Small intestine (tissue), 7 donors: ENCODE measurements around the gene USP37. TPM values are rescaled to one million over a fixed set of nuclear protein-coding genes. Genes with fewer than 3 reads are reported as not detected.

Experiments
- DNase-seq, 2 donors: peaks; one replicate each; pipeline versions ENCODE4 v3.0.0 to v3.0.0-alpha.2; 2013
- FAIRE-seq: peaks from 2 replicates; lab custom pipeline; 2012; peaks lifted over from hg19 to GRCh38; lab: Jason Lieb, UNC
- H3K27ac ChIP-seq, 3 donors: one replicate each; pipeline ENCODE4 v1.5.1; 2013; ENCODE audit warnings: low read length in 2 of 3, mild to moderate bottlenecking in 2 of 3, control low read depth in 1 of 3, inconsistent platforms in 1 of 3, low read depth in 1 of 3, moderate library complexity in 1 of 3
- H3K27me3 ChIP-seq, 3 donors: one replicate each; pipeline ENCODE4 v1.6.1; 2013; ENCODE audit warnings: low read length in 3 of 3, inconsistent platforms in 1 of 3; ENCODE audit not compliant: control insufficient read depth in 3 of 3, insufficient read depth in 3 of 3
- H3K36me3 ChIP-seq, 3 donors: one replicate each; pipeline ENCODE4 v1.6.1; 2013; ENCODE audit warnings: low read length in 3 of 3, inconsistent platforms in 1 of 3, low read depth in 1 of 3, mild to moderate bottlenecking in 1 of 3, moderate library complexity in 1 of 3; ENCODE audit not compliant: control insufficient read depth in 3 of 3, insufficient read depth in 2 of 3
- H3K4me1 ChIP-seq, 3 donors: one replicate each; pipeline ENCODE4 v1.6.1; 2013; ENCODE audit warnings: low read length in 2 of 3, inconsistent platforms in 1 of 3, low read depth in 1 of 3, mild to moderate bottlenecking in 1 of 3, moderate library complexity in 1 of 3; ENCODE audit not compliant: control insufficient read depth in 3 of 3, insufficient read depth in 2 of 3
- H3K4me3 ChIP-seq, 3 donors: one replicate each; pipeline ENCODE4 v1.5.1; 2013; ENCODE audit warnings: low read length in 3 of 3, control low read depth in 1 of 3, inconsistent platforms in 1 of 3, low read depth in 1 of 3, mild to moderate bottlenecking in 1 of 3, moderate library complexity in 1 of 3
- H3K9me3 ChIP-seq, 2 donors: one replicate each; pipeline ENCODE4 v1.6.1; 2013; ENCODE audit warnings: low read depth in 1 of 2, low read length in 1 of 2; ENCODE audit not compliant: control insufficient read depth in 2 of 2, insufficient read depth in 1 of 2
- WGBS, 3 donors: extraction: QIAGEN DNeasy Blood & Tissue Kit; methylation state at CpG; one replicate each; pipeline ENCODE4 v1.1.7; 2013; 5-methylcytosine and 5-hydroxymethylcytosine counted together
- polyA plus RNA-seq, 4 donors: library from polyadenylated mRNA; stranded (reverse) in 3 of 4; unstranded in 1 of 4; fragments of 200-250 nt in 3 of 4; fragments of 120-200 nt in 1 of 4; gene quantifications; one replicate each; pipeline versions ENCODE4 v1.2.1 to v1.2.3, GENCODE V29; 2013
- donor health status: healthy with polysubstance abuse.
- donor health status: control.
- donor health status: control.
- donor health status: Bipolar disorder and iron deficiency.
- donor health status: healthy.

Gene USP37
- polyA plus RNA-seq, 4 donors = 2.0 to 10.5 (median 2.3) TPM

DNA sequence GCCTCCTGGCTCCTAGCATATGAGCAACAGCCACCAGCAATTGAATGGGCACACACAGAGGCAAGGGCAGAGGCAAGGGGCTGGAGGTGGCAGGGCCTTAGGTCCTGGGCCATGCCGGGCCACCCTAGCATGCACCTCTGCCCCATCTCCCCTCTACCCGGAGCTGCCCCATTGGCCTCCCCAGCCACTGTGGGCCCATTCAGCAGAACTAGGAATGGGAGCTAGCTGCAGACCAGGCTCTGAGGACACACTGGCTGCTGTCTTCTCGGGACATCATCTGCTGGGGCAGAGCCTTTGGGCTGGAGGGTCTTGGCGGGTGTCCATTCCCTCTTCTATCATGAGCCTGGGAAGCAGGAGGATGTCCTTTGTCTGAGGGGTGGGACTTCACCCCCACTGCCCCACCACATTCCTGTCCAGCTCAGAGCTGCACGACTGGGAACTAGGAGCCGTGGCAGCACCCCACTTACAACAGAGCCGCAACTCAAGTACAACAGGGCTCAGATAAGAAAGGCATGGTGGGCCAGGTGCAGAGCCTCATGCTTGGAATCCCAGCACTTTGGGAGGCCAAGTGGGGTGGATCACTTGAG is 148.4 kb downstream of the USP37 start:
- Histone ChIP-seq H3K27ac (peak overlapping the region; percentile 80 to 93 (median 81)), H3K9me3 (no peaks in the 10 kb centered on the region), H3K4me1 (peaks cover 0 to 30% (median 4%) of the 10 kb centered on the region in 3 donors), H3K27me3 (no peaks in the 10 kb centered on the region), H3K36me3 (peaks cover 0 to 43% (median 5%) of the 10 kb centered on the region in 3 donors), H3K4me3 (peak overlapping the region; percentile 28 to 78 (median 69))
- FAIRE-seq = no peak
- 12 to 57% (median 34%) methylated on average over 7 of the region's 7 CpGs for WGBS, 3 donors
- DNase-seq = peak; percentile 45 to 54

DNA sequence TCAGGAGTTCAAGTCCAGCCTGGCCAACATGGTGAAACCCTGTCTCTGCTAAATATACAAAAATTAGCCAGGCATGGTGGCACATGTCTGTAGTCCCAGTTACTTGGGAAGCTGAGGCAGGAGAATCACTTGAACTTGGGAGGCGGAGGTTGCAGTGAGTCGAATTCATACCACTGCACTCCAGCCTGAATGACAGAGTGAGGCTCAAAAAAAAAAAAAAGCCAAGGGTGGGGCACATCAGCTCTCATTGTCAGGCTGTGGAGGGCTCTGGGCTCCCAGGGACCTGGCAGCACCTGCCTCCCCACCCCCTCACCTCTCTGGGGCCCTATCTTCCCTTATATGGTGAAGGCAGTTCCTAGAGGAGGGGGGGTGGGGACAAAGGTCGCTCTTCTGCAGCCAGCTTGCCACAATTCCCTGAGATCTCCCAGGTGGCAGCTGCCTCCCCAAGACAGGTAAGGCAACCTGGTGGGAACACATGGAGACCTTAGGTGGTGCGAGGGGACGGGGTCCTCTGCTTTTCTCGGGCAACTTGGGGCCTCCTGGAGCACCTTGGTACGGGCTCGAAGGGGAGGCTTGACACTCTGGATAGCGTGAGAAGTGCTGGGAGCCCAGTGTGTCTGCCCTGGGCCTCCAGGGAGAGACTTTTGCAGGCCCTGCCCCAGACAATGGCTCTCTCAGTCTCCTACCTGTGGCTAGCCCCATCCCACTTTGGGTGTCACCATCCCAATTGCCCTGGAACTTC is 149.3 kb downstream of the USP37 start, which contains the start of gene VIL1:
VIL1 (plus strand) TSS at position 407 of the 742 bp plus-strand sequence. CDS start 4,656 bp downstream, outside the sequence.
- peak within 1 kb of the TSS; percentile 80 to 93 (median 81) for H3K27ac ChIP-seq
- H3K36me3 ChIP-seq = peaks cover 0 to 35% (median 5%) of the 10 kb centered on the region in 3 donors
- peak within 1 kb of the TSS; percentile 28 to 78 (median 69) for H3K4me3 ChIP-seq
- H3K4me1 ChIP-seq = peaks cover 0 to 30% (median 4%) of the 10 kb centered on the region in 3 donors
- DNase-seq (peak; percentile 97 to 99), FAIRE-seq (no peak)
- H3K9me3 ChIP-seq = no peaks in the 10 kb centered on the region
- 16 to 60% (median 32%) methylated on average over 9 of the region's 9 CpGs for WGBS, 3 donors
- no peaks in the 10 kb centered on the region for H3K27me3 ChIP-seq

DNA sequence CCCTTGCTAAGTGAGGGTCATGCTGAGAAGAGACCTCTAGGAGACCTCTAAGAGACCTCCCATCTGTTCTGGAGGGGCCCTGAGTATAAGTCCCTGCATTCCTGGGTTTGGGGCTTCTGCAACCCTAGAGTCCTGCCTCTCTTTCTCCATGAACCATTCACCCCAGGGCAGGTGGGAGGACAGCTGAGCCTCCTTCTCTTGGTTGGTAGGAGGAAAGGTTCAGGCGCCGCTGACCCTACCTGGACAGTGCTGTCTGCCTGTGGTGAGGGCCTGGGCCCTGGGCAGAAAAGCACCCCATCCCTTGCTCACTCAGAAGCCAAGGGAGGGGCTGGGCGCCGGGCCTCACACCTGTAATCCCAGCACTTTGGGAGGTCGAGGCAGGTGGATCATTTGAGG is 149.8 kb downstream of the USP37 start:
- peaks cover 0 to 29% (median 0%) of the 10 kb centered on the region in 3 donors for H3K36me3 ChIP-seq
- H3K4me3 ChIP-seq = no peak overlapping the region
- 52 to 71% (median 60%) methylated on average over 5 of the region's 5 CpGs for WGBS, 3 donors
- no peaks in the 10 kb centered on the region for H3K9me3 ChIP-seq
- no peaks in the 10 kb centered on the region for H3K27me3 ChIP-seq
- H3K4me1 ChIP-seq = peaks cover 0 to 28% (median 4%) of the 10 kb centered on the region in 3 donors
- DNase-seq (no peak), FAIRE-seq (no peak)
- peak overlapping the region; percentile 64 to 87 (median 80) for H3K27ac ChIP-seq

DNA sequence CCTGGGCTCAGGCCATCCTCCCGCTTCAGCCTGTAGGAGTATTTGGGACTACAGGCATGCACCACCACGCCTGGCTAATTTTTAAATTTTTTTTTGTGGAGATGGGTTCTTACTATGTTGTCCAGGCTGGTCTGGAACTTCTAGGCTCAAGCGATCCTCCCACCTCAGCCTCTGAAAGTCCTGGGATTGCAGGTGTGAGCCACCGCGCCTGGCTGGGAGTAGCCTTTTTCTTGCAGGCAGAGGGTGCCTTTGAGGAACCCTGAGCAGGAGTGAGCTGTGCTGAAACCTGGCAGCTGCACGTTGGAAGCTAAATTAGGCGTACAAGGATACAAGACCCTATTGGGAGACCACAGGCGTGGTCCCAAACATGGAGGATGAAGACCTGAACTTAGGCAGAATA is 160.4 kb downstream of the USP37 start:
- no peak overlapping the region for H3K4me3 ChIP-seq
- DNase-seq = no peak
- H3K4me1 ChIP-seq = peaks cover 0 to 47% (median 3%) of the 10 kb centered on the region in 3 donors
- no peaks in the 10 kb centered on the region for H3K27me3 ChIP-seq
- FAIRE-seq = no peak
- peak overlapping the region in 2 of 3 donors; percentile 90 to 97 for H3K27ac ChIP-seq
- 67 to 78% (median 75%) methylated on average over 8 of the region's 8 CpGs for WGBS, 3 donors
- H3K9me3 ChIP-seq = no peaks in the 10 kb centered on the region
- peaks cover 11 to 33% (median 21%) of the 10 kb centered on the region in 3 donors for H3K36me3 ChIP-seq

DNA sequence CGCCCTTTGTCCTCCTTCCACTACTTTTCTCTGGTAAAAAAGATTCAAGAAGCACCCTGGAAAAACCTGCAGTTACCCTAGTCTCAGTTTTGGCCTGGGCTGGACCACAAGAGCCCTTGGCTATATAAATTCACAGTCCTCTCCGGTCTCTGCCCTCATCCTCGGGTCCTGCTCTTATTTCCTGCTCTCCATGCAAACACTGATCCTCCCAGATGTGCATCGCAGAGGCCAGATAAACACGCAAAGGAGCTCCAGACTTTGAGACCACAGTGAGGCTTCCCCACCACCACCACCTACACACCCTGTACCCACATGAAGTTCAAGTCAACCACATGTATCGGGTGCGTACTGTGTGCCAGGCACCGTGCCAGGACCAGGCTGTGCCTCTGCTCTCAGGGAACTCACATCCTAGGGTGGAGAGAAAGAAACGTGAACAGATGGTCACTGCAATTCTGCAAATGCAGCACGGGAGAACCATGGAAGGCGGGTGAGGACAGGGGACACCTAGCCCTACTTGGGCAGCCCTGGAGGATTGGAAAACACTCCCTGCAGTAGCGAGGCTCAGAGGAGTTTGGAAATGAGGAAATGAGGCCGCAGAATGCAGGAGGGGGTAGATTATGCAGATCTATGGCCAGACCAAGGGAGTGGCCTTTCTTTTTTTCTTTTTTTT is 161.1 kb downstream of the USP37 start:
- 2 to 7% (median 5%) methylated on average over 13 of the region's 13 CpGs for WGBS, 3 donors
- H3K36me3 ChIP-seq = peaks cover 16 to 39% (median 25%) of the 10 kb centered on the region in 3 donors
- H3K27ac ChIP-seq = peak overlapping the region; percentile 61 to 97 (median 90)
- H3K9me3 ChIP-seq = no peaks in the 10 kb centered on the region
- FAIRE-seq (no peak), DNase-seq (peak; percentile 80 to 94)
- no peaks in the 10 kb centered on the region for H3K27me3 ChIP-seq
- H3K4me3 ChIP-seq = peak overlapping the region in 2 of 3 donors; percentile 12 to 60
- peaks cover 0 to 53% (median 3%) of the 10 kb centered on the region in 3 donors for H3K4me1 ChIP-seq

DNA sequence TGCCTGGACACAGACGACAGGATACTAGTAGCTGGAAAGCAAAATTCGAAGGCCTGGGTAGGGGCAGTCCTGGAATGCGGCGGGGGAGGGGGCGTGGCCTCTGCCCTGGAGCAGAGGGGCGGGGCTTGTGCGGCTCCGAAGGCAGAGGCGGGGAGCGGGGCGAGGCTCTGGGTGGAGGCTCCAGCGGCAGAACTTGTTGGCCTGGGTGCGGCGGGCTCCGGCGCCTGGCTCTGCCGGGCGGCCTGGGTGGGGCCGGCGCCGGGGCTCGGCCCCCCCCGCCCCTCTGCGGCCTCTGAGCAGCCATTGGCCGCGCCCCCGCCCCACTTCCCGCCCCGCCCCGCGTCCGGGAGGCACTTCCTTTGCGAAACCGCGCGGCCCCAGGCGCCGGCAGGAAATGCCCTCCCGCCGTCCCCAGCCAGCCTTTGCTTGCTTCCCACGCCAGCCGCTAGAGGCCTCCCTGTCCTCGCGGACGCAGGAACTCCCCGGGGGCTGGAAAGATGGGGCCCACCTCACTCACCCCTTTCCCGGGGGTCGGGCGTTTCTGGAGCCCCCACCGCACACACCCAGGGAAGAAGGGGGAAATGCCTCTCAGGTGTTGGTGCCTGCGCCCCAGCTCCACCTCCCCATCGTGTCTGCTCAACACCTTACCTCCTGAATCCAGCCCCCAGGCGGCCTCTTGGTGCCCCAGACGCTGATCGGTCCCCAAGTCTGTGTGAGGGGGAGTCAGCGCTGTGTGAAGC is 161.8 kb downstream of the USP37 start:
- Histone ChIP-seq H3K4me3 (peak overlapping the region; percentile 16 to 60 (median 27)), H3K27ac (peak overlapping the region; percentile 91 to 97 (median 91)), H3K27me3 (no peaks in the 10 kb centered on the region), H3K4me1 (peaks cover under 1 to 60% (median 5%) of the 10 kb centered on the region in 3 donors), H3K36me3 (peaks cover 18 to 46% (median 31%) of the 10 kb centered on the region in 3 donors), H3K9me3 (no peaks in the 10 kb centered on the region)
- 0 to 1% (median 1%) methylated on average over 21 to 56 of the region's 56 CpGs for WGBS, 3 donors
- DNase-seq = peak; percentile 95 to 97
- FAIRE-seq = no peak

DNA sequence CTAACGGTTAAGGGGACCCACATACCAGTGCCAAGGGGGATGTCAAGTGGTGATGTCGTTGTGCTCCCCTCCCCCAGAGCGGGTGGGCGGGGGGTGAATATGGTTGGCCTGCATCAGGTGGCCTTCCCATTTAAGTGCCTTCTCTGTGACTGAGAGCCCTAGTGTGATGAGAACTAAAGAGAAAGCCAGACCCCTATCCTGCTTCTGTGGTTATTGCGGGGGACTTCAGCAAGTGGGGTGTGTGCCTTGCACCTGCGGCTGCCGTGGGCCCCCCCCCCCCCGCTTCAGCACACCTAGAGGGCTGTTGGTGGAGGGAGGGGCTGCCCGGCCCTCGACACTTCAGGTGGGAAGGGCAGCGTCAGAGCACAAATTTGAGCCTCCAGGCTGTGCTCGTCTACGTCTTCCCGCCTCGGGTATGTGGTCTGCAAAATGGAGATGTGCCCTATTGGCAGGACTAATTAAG is 162.4 kb downstream of the USP37 start:
- Histone ChIP-seq H3K27ac (peak overlapping the region; percentile 91 to 94 (median 91)), H3K27me3 (no peaks in the 10 kb centered on the region), H3K4me3 (peak overlapping the region in 2 of 3 donors; percentile 16 to 31), H3K36me3 (peaks cover 18 to 51% (median 31%) of the 10 kb centered on the region in 3 donors), H3K4me1 (peaks cover 3 to 62% (median 5%) of the 10 kb centered on the region in 3 donors), H3K9me3 (no peaks in the 10 kb centered on the region)
- no peak for FAIRE-seq
- WGBS, 3 donors = 2 to 3% (median 3%) methylated on average over 15 of the region's 15 CpGs
- peak in 1 of 2 donors; percentile 42 for DNase-seq
